Fibroblast of skin of right biceps (primary cell): ENCODE results near the gene BHMT.
A peak's percentile ranks its signal among the peaks of the same experiment; 100 is the strongest.
"Not testable (repeated sequence)": the region's sequence is repeated elsewhere in the genome, so short reads cannot be mapped to it uniquely, and the experiment has no call there.

Source experiments
- DNase-seq: peaks from one replicate; pipeline ENCODE4 v3.0.0-alpha.2; 2013

The BHMT gene

GRCh38 chr5:79112703-79113058 is 1.1 kb downstream of the BHMT start:
- DNase-seq = no peak

DNA sequence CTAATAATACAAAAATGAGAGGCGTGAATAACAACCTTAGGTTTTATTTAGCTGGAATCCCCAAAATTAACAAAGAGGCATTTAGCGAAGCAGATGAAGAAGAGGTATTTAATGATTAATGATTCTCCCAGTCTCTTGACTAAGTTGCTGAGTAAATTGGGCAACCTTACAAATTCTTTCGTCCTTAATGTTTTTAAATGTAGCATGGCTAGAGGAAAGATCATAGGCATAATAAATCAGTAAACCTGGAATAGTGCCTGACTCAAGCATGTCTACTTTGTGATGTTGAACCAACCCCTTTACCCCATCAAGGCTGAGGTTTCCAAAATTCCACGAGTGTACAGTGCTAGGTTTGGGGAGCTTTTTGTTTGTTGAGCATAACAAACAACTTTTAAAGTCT is 7.9 kb downstream of the BHMT start:
- DNase-seq = peak; percentile 48

DNA sequence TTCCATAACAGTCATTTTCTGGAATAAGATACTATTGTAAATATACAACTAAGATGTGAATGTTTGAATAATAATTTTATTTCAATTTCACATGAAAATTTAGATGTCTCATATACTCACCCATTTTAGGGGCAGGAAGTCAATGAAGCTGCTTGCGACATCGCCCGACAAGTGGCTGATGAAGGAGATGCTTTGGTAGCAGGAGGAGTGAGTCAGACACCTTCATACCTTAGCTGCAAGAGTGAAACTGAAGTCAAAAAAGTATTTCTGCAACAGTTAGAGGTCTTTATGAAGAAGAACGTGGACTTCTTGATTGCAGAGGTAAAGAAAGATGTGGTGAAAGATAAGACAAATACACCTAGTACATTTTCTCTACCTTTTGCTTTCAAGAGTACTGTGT is 8.6 kb downstream of the BHMT start:
- DNase-seq = peak; percentile 9

GRCh38 chr5:79122973-79123372 is 11.4 kb downstream of the BHMT start:
- DNase-seq = no peak

DNA sequence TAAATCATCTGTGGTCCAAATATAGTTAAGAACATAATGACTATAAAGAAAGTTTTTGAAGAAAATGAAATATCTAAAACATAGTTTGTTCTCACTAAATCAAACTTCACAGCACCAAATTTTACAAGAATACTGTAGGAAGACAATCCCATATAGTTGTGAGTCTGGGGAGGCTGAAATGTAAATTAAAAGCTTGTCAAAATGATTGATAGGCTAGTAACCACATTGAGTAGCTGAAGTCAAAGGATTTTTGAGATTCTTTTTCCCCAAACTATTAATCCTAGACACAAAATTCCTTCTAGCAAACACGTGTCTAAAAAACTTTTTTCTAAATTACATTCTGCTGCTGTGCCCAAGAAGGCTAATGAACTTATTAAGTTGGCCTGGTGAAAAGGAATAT is 13.0 kb downstream of the BHMT start:
- peak; percentile 31 for DNase-seq

- no peak for DNase-seq
These were observed 19.2 kb downstream of the BHMT start for GRCh38 chr5:79130781-79131180.

DNA sequence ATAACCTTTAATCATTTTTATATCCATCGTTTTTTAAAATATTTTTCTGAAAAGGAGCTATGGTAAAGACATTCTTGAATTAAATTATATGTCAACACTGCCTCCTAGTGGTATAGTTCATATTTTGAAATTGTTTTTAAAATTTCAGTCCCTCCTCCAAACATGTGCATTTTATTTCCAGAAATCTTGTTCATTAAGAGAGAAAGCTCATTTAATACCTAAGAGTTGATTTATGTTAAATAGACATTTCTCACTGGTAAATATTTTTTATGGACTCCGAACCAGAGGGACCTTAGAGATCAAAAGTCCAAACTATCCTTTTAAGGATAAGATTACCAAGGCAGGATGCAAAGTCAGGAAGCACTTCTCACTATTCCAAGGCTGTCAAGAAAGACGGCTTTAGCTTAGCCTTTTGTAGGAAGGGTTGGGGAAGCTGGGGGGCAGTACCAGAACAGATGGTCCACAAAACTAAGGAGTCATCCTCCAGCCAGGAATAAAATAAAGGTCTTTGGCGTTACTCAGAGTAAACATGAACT is 21.6 kb downstream of the BHMT start:
- DNase-seq = peak; percentile 47

DNA sequence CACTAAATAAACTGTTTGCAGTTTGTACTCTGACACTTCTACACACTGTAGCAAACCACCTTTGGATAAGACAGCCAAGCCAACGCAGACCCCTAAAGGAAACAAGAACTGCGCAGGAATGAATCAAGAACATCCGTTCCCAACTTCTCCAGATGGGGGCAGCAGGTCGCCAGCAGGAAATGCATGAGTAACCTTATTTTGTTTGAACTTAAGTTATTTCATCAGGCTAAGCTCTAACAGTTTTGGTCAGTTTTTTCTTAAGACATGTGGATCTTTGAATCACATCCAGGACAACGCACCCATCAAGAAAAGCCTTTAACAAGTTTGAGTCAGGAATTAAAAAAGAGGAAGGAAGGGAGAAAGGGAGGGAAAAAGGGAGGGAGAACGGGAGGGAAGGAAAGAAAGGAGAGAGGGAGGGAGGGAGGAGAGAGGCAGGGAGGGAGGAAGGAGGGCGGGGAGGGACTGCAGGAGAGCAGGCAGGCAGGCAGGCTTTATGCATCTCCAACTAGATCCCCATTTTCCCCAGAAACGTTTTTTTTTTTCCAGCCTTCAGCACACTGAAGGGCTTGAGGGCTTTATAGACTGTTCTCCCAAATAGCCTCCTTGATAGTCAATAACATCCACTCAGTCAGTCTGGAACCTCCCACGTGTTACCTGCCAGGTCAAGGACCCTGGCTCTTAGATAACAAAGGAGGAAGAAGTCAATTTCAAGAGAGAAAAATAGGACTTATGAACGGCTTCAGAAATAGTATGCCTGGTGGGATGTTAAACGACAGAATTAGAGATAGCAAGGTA is 22.2 kb downstream of the BHMT start:
- peak; percentile 90 for DNase-seq

- no peak for DNase-seq
These were observed 24.4 kb downstream of the BHMT start for GRCh38 chr5:79135790-79136553.

- DNase-seq = no peak
These were observed 25.0 kb downstream of the BHMT start for GRCh38 chr5:79136618-79137017.

- DNase-seq = no peak
These were observed 28.9 kb downstream of the BHMT start for GRCh38 chr5:79140553-79140952.

DNA sequence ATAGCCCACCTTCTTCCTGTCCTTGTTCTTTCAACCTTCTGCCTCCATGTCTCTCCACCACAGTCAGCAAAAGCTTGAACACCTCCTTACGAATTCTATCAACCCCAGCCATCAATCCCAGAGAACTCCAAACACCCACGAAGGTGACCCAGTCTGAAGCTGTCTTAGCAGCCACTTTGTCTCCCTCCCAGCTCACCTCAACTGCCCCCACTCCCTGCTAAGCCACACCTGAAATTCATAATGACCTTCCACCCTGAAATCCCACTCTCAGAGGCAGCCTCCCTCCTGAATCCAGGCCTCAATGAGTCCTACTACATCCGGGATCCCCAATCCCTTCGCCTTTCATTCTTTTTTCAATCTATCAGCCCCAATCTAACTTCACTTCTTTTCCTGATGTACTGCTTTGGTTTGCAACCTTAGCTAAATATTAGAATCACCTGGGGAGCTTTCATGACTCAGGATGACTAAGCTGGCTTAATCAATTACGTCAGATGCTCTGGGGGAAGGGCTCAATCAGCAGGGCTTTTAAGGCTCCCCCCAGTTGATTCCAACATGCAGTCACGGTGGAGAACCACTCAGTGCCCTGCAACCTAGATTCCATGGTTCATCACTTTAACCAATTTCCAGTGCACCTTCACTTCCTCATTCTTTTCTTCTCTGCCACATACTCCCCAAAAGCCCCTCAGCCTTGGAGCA is 32.2 kb downstream of the BHMT start:
- peak; percentile 78 for DNase-seq

DNA sequence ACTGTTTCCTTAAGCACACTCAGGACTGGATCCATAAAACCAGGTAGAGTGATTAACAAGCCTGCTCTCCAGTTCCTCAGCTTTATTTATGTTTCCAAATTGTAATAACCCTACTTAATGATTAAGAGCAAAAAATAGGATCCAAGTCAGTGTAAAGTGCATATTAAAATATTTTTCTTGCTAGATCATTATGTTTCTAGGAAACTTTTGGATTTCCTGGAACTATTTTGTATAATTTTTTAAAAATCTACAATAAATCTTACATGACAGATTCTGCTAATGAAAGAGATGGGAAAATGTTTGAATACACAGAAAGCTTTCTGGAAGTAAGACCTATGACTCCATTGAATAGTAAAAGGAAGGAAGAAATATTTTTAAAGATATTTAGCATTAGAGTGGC is 35.5 kb downstream of the BHMT start:
- DNase-seq = no peak

GRCh38 chr5:79149433-79149832 is 37.8 kb downstream of the BHMT start:
- peak; percentile 28 for DNase-seq

- peak; percentile 28 for DNase-seq
These were observed 40.5 kb downstream of the BHMT start for GRCh38 chr5:79151942-79152671.

GRCh38 chr5:79157305-79157704 is 45.7 kb downstream of the BHMT start:
- no peak for DNase-seq

GRCh38 chr5:79161647-79162046 is 50.0 kb downstream of the BHMT start:
- DNase-seq = not testable (repeated sequence)

DNA sequence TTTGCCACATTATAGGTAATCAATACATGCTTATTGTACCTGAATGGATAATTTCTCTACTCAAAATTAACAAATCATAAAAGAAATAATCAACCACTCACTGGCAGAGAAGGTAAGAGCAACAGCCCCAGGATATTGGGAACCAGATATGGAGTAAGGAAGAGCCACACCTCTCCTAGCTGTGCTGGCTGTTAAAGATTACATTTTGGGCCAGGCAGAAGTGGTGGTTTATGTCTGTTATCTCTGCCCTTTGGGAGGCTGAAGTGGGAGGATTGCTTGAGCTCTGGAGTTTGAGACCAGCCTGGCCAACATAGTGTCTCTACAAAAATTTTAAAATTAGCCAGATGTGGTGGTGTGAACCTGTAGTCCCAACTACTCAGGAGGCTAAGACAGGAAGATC is 56.4 kb downstream of the BHMT start:
- no peak for DNase-seq

GRCh38 chr5:79170661-79171060 is 59.1 kb downstream of the BHMT start:
- no peak for DNase-seq

GRCh38 chr5:79171635-79172245 is 60.1 kb downstream of the BHMT start:
- DNase-seq = no peak

DNA sequence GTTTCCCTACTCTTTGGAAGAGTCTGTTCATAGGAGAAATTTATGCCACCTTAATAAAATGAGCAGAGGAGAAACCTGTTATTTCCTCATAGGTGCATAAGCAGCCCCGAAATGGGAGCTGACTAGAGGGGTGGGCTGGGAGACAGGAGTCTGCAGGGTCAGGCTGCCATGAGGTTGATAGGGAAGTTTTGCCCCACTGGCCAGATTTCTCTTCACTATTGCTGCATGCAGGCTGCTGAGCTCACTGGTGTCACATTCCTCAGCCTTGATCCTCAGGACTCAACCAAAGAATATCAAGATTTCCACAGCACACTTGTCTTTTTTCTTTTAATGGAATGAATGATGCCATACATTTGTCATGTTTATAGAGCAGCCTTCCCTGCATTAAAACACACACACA is 60.7 kb downstream of the BHMT start:
- no peak for DNase-seq

DNA sequence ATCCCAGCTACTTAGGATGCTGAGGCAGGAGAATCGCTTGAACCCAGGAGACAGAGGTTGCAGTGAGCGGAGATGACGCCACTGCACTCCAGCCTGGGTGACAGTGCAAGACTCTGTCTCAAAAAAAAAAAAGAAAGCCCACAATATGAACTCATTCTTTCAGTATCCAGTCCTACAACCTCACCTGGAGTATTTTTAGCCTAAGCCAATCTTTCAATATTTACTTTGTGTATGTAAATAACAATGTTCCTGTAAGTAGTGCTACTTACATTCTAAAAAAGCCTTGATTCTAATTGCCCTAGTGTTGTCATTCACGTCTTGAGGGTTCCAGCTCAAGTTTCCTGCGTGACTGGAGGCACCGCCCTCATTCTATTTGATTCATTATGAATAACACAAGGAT is 62.0 kb downstream of the BHMT start:
- no peak for DNase-seq
